CD4-positive, alpha-beta T cell treated with Interleukin-6 for 4 hours (primary cell): Measurements from ENCODE around the gene HAGHL.
A peak's percentile ranks its signal among the peaks of the same experiment; 100 is the strongest.
"Not testable (repeated sequence)": the region's sequence is repeated elsewhere in the genome, so short reads cannot be mapped to it uniquely, and the experiment has no call there.

Experiments
- DNase-seq: peaks from one replicate; pipeline ENCODE4 v3.0.0-alpha.2; 2020; ENCODE audit warnings: mixed read lengths

Gene HAGHL

DNA sequence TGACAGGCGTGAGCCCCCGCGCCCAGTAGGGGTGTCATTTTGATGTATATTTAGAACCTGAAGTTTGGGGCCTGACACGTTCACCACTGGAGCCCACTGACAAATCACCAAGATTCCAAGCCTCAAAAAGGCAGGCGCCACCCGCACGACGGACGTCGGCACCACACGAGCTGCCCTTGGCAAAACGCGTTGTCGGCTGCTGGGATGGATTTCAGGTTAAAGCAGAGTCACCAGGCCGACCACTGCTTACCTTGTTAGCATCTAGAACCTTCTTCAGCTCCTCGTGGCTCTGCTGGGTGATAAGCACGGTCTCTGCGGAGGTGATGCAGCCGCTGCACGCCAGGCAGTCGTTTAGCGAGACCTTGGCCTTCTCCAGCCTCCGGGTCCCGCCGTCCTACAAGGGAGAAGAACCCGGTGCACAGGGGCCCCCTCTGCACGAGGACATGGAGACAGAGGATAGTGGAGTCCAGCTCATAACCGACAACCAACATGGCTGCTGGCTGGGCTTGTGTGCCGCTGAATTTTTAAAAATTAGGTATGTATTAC lies 10.1 kb downstream of the HAGHL start:
- DNase-seq = no peak

DNA sequence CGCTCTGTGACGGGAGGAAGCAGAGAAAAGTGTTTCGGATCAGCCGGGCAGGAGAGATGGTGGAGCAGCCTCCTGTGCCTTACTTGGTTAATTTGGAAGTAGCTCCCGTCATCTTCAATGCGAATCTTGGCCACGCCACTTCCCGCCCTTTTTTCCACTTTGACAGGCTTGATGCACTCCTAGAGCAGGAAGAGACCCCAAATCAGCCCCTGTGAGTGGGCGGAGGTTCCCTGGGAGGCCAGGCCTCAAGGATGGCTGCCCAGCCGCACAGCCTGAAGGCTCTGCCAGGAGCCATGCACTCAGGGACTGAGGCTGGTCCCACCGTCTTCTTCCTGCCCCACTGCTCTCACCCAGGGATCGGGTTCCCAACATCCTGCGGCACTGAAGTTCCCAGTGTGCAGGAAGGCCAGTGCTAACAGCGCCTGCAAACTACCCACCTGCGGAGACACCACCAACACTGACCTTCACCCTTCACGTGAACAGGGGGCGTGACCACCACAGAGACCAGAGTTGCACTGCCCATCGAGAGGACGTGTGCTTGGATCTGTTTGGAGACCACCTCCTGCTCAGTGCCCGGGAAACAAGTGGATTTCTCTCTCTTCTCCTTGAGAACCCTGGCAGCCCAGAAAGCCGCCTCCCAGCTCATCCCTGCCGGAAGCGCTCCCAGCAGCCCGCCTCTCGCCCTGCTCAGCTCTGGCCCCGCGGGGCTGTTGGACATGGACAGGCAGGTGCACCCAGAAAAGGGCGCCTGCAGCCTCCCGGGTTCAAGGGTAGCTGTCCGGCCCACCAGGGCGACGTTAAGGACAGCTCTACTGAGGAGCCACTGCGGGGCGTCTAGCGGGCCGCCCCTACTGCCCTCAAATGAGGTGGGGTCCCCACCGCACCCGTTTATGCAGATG lies 12.9 kb downstream of the HAGHL start:
- DNase-seq = no peak

- no peak for DNase-seq
Observed at GRCh38 chr16:740459-740763, 13.5 kb downstream of the HAGHL start.

GRCh38 chr16:740764-741505 lies 14.0 kb downstream of the HAGHL start, which contains the start of gene CIAO3:
TSS of gene CIAO3 (minus strand) at chr16:740997. CDS start at chr16:740985, 12 bp downstream.
- DNase-seq = peak; percentile 89

GRCh38 chr16:741986-742629 lies 15.2 kb downstream of the HAGHL start:
- no peak for DNase-seq

GRCh38 chr16:742894-743293 lies 16.0 kb downstream of the HAGHL start:
- not testable (repeated sequence) for DNase-seq

DNA sequence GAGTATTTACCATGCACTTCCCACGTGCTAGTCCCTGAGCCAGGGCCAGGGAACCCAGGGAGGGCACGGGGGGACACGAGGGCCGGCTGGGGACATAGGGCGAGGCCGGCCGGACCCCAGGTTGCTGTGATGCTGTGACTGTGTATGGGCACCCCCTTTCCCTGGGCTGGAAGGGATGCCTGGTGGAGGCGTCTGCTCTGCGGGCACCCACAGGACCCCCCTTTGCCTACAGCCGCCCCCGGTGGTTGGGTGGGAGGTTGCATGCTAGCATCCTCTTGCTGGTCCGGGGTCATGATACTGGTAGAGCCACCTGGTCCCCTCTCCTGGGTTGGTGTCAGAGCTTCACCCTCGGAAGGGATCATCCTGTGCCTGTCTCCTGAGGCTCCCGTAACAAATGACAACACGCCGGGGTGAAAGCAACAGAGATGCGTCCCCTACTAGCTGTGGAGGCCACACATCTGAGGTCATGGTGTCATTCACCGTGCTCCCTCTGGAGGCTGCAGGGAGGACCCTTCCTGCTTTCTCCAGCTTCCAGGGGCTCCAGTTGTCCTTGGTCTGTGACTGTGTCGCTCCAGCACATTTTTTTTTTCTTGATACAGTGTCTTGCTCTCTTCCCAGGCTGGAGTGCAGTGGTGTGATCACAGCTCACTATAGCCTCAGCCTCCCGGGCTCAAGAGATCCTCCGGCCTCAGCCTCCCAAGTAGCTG lies 17.0 kb downstream of the HAGHL start:
- DNase-seq = no peak

GRCh38 chr16:745739-746138 lies 18.8 kb downstream of the HAGHL start:
- DNase-seq = peak; percentile 35

GRCh38 chr16:746637-747036 lies 19.7 kb downstream of the HAGHL start:
- DNase-seq = no peak

GRCh38 chr16:747978-748746 lies 21.3 kb downstream of the HAGHL start:
- no peak for DNase-seq

DNA sequence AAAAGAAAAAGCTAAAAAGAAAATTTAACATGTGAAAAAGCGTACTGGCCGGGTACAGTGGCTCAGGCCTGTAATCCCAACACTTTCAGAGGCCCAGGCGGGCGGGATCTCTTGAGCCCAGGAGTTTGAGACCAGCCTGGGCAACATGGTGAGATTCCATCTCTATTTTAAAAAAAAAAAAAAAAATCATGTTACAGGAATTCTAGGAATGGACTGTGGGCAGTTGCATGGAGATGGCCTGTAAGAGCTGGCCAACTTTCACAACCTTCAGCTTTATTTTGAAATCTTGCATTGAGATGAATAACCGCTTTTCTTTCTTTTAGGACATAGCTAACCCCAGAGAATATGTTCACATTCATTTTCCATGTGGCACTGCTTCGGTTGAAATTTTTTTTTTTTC lies 22.1 kb downstream of the HAGHL start:
- DNase-seq = no peak

- no peak for DNase-seq
Observed at GRCh38 chr16:750485-750884, 23.6 kb downstream of the HAGHL start.

- no peak for DNase-seq
Observed at GRCh38 chr16:751152-752006, 24.5 kb downstream of the HAGHL start.

DNA sequence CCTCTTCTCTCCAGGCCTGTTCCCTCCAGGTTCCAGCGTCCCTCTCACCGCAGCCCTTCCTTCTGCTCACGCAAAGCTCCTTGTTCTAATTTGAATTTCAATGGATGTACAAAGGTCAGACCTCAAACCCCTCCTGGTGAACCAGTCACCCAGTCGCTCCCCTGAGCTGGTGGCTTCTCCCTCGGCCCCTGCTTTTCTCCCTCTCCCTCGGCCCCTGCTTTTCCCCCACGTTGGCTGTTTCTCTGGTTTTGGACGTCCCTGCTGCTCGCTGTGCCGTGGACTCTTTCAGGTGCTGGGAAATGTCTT lies 25.1 kb downstream of the HAGHL start:
- no peak for DNase-seq

- DNase-seq = not testable (repeated sequence)
Observed at GRCh38 chr16:754121-754607, 27.3 kb downstream of the HAGHL start.

DNA sequence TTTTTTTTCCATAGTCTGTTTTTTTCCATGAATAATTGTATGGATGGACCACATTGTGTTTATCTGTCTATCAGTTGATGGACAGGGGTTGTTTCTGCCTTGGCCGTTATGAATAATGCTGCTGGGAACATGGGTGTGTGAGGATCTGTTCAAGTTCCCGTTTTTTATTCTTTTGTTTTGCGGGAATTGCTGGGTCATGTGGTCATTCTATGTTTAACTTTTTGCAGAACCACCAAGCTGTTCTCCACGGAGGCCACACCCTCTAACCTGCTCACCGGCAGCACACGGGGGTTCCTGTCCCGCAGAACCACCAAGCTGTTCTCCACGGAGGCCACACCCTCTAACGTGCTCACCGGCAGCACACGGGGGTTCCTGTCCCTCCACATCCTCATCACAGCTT lies 27.8 kb downstream of the HAGHL start:
- no peak for DNase-seq

DNA sequence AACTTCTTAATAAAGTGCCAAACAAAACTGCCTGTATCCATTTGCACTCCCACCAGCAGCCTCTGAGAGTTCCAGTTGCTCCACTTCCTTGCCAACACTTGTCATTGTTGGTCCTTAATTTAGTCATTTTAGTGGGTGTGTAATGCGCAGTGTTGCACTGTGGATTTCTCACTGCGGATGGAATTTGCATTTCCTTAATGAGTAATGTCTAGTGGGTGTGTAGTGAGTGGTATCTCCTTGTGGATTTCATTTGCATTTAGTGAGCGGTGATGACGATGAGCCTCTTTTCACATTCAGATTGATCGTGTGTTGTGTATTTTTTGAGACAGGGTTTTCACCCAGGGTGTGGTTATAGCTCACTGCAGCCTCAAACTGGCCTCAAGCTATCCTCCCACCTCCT lies 29.5 kb downstream of the HAGHL start:
- DNase-seq = no peak

- DNase-seq = no peak
Observed at GRCh38 chr16:759110-759910, 32.4 kb downstream of the HAGHL start.

DNA sequence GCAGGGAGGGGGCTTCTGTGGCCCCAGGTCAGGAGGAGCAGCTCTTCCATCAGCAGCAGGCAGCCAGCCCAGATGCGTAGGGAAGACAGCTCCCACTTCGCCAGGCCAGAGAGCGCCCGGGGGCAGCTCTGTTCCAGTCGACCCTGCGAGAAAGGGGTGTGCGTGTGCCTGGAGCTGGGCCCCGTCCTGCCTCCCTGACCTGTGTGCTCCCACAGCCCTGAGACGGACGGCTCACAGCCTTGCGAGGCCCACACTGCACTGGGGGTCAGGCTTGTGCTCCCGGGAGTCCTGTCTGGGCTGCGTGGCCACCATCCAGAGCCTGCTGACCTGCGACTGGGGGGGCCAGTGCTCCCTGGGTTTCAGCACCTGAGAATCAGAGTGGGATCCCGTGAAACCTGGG lies 33.2 kb downstream of the HAGHL start:
- DNase-seq = no peak
